ENCODE data around the gene BAK1.
A peak's percentile ranks its signal among the peaks of the same experiment; 100 is the strongest.

The BAK1 gene

GRCh38 chr6:33592280-33592594 is 12.2 kb upstream of the BAK1 start:
- no peak for TF ChIP-seq EP300 (IDR thresholded peaks at IDR 0.05; ENCODE audit: borderline replicate concordance)
- no peak for TF ChIP-seq TAF1 (IDR thresholded peaks at IDR 0.05; ENCODE audit: low read depth)

GRCh38 chr6:33591424-33592032 is 11.5 kb upstream of the BAK1 start:
- TF ChIP-seq TEAD4 (IDR thresholded peaks at IDR 0.05) (no peak), TCF12 (IDR thresholded peaks at IDR 0.05; ENCODE audit: low read depth) (no peak), ZBTB7A (IDR thresholded peaks at IDR 0.05; ENCODE audit: low read depth) (no peak), TAF1 (IDR thresholded peaks at IDR 0.05; ENCODE audit: low read depth) (no peak), NFIC (IDR thresholded peaks at IDR 0.05) (no peak), EGR1 (IDR thresholded peaks at IDR 0.05) (no peak), CEBPB (IDR thresholded peaks at IDR 0.05) (no peak), YY1 (IDR thresholded peaks at IDR 0.05; ENCODE audit: low read depth) (no peak), FOXM1 (IDR thresholded peaks at IDR 0.05; ENCODE audit: borderline replicate concordance, low read depth) (no peak), EP300 (IDR thresholded peaks at IDR 0.05; ENCODE audit: borderline replicate concordance) (no peak), CREB1 (IDR thresholded peaks at IDR 0.05; ENCODE audit: low read depth) (no peak), USF1 (IDR thresholded peaks at IDR 0.05) (no peak), REST (IDR thresholded peaks at IDR 0.05; ENCODE audit: low read depth) (no peak), RAD21 (IDR thresholded peaks at IDR 0.05; ENCODE audit: low read depth) (no peak)
- TF ChIP-seq, protein P1, sequence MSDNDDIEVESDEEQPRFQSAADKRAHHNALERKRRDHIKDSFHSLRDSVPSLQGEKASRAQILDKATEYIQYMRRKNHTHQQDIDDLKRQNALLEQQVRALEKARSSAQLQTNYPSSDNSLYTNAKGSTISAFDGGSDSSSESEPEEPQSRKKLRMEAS (IDR thresholded peaks at IDR 0.05) = no peak

DNA sequence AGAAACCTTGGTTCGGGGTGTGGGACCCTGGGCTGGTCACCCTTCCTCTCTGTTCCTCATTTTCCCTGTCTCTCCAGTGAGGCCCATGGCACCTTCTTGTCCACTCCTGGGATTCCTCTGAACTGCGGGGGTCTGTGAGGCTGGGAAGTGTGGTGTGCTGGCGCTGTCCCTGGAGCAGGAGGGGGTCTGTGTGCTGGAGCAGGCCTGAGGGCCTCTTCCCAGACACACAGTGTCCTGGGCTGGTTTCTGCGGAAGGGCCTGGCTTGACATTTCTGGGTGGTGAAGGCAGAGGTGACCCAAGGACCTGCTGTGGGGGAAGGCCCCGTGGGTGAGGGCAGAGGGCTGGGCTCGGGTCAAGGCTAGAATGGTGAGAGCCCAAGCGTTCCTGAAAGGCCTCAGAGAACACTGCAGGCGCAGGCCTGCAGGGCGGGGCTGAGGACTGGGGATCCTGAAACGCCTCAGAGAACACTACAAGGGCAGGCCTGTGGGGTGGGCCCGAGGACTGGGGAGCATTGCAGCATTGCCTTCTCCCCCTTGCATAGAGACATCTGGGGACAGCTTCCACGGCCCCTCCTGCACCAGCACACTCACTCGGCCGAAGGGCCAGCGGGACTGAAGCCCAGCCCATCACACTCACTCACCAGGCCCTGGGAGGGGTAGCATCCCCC is 10.6 kb upstream of the BAK1 start:
- TF ChIP-seq CREB1 (IDR thresholded peaks at IDR 0.05; ENCODE audit: low read depth) (no peak), TCF12 (IDR thresholded peaks at IDR 0.05; ENCODE audit: low read depth) (no peak), ZBTB7A (IDR thresholded peaks at IDR 0.05; ENCODE audit: low read depth) (0 out of 2 replicates have a peak, but pooled peaks have one; percentile 31), FOXM1 (IDR thresholded peaks at IDR 0.05; ENCODE audit: borderline replicate concordance, low read depth) (no peak)

GRCh38 chr6:33589731-33590530 is 9.9 kb upstream of the BAK1 start:
- TF ChIP-seq YY1 (IDR thresholded peaks at IDR 0.05; ENCODE audit: low read depth) (no peak), TEAD4 (IDR thresholded peaks at IDR 0.05) (0 out of 2 replicates have a peak, but pooled peaks have one; percentile 30), RAD21 (IDR thresholded peaks at IDR 0.05; ENCODE audit: low read depth) (peak; percentile 95), USF1 (IDR thresholded peaks at IDR 0.05) (peak; percentile 64), TAF1 (IDR thresholded peaks at IDR 0.05; ENCODE audit: low read depth) (no peak), ZBTB7A (IDR thresholded peaks at IDR 0.05; ENCODE audit: low read depth) (peak; percentile 87), EGR1 (IDR thresholded peaks at IDR 0.05) (no peak), TCF12 (IDR thresholded peaks at IDR 0.05; ENCODE audit: low read depth) (peak; percentile 90), CREB1 (IDR thresholded peaks at IDR 0.05; ENCODE audit: low read depth) (no peak), FOXM1 (IDR thresholded peaks at IDR 0.05; ENCODE audit: borderline replicate concordance, low read depth) (peak; percentile 68; the same call in 1 of the 2 replicates), EP300 (IDR thresholded peaks at IDR 0.05; ENCODE audit: borderline replicate concordance) (peak; percentile 92), CEBPB (IDR thresholded peaks at IDR 0.05) (no peak), NFIC (IDR thresholded peaks at IDR 0.05) (peak; percentile 72), REST (IDR thresholded peaks at IDR 0.05; ENCODE audit: low read depth) (no peak)
- TF ChIP-seq, protein P1 (IDR thresholded peaks at IDR 0.05) = peak; percentile 48; the same call in 1 of the 2 replicates

DNA sequence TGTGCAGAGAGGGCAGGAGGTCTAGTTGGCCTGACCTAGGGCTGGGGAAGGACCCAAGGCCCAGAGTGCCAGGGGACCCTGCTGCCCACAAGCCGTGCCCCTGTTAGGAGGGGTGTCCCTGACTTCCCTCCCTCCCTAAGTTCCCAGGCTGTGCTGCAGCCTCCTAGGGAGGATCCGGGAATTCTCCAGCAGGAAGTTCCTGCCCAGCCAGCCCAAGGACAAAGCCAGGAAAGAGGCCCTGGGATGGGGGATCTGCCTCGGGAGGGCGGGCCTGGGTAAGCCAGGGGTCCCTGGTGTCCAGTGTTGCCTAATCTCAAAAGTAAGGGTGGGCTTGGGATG is 9.3 kb upstream of the BAK1 start:
- TF ChIP-seq FOXM1 (IDR thresholded peaks at IDR 0.05; ENCODE audit: borderline replicate concordance, low read depth) (no peak), EGR1 (IDR thresholded peaks at IDR 0.05) (no peak), YY1 (IDR thresholded peaks at IDR 0.05; ENCODE audit: low read depth) (no peak), EP300 (IDR thresholded peaks at IDR 0.05; ENCODE audit: borderline replicate concordance) (no peak), TCF12 (IDR thresholded peaks at IDR 0.05; ENCODE audit: low read depth) (no peak), ZBTB7A (IDR thresholded peaks at IDR 0.05; ENCODE audit: low read depth) (no peak), TEAD4 (IDR thresholded peaks at IDR 0.05) (no peak), RAD21 (IDR thresholded peaks at IDR 0.05; ENCODE audit: low read depth) (no peak), REST (IDR thresholded peaks at IDR 0.05; ENCODE audit: low read depth) (no peak), TAF1 (IDR thresholded peaks at IDR 0.05; ENCODE audit: low read depth) (no peak), CEBPB (IDR thresholded peaks at IDR 0.05) (no peak), USF1 (IDR thresholded peaks at IDR 0.05) (no peak), NFIC (IDR thresholded peaks at IDR 0.05) (no peak), CREB1 (IDR thresholded peaks at IDR 0.05; ENCODE audit: low read depth) (no peak)
- TF ChIP-seq, protein P1 (IDR thresholded peaks at IDR 0.05) = no peak

All from Ishikawa (cell line).